B cell (primary cell): ENCODE results near the gene CEP41. TPM values are rescaled to one million over a fixed set of nuclear protein-coding genes. Genes with fewer than 3 reads are reported as not detected.
A peak's percentile ranks its signal among the peaks of the same experiment; 100 is the strongest.

ENCODE experiments used
- ATAC-seq: fragments of 200-7000 bp; cut with Tn5 transposase; one replicate; pipeline ENCODE4 v1.10.0; 2021; ENCODE audit warnings: low read depth, mild to moderate bottlenecking, moderate number of reproducible peaks, moderate library complexity
- CTCF ChIA-PET: fragments of 350-600 bp; sonication (Branson Sonifier 250); formaldehyde crosslinking; loops from one replicate; lab custom pipeline; 2021; ENCODE audit warnings: antibody characterized with exemption, inconsistent platforms; lab: Charles Lee
- POLR2A ChIA-PET: fragments of 350-600 bp; sonication (Branson Sonifier 250); formaldehyde crosslinking; loops from one replicate; lab custom pipeline; 2021; ENCODE audit warnings: antibody characterized with exemption; lab: Charles Lee
- DNase-seq: peaks from one replicate; pipeline ENCODE4 v3.0.0; 2013
- H2AFZ ChIP-seq: 2 replicates; pipeline ENCODE4 v1.6.1; 2012; ENCODE audit warnings: mild to moderate bottlenecking, low read depth, low read length; ENCODE audit not compliant: insufficient read depth, poor library complexity, severe bottlenecking
- H3K27ac ChIP-seq, 2 donors: 1 replicate in 1 of 2; 2 replicates in 1 of 2; pipeline ENCODE4 v1.5.1; 2012 to 2013; ENCODE audit warnings: low read length in 2 of 2, mild to moderate bottlenecking in 2 of 2, moderate library complexity in 1 of 2
- H3K27me3 ChIP-seq, 4 experiments: fragments of 200-600 bp in 1 of 4; sonication (generic) in 1 of 4; replicated peaks in 1 of 4; 1 replicate in 2 of 4; 2 replicates in 2 of 4; pipeline versions ENCODE4 v1.6.1 to v1.7.0; 2013 to 2016; ENCODE audit warnings: low read length in 3 of 4, mild to moderate bottlenecking in 2 of 4, mixed read lengths in 1 of 4, moderate library complexity in 1 of 4; ENCODE audit not compliant: insufficient read depth in 4 of 4, control insufficient read depth in 3 of 4; ENCODE audit errors: control extremely low read depth in 1 of 4
- H3K36me3 ChIP-seq, 2 experiments: replicated peaks in 1 of 2; 1 replicate in 1 of 2; 2 replicates in 1 of 2; pipeline versions ENCODE4 v1.6.1 to v1.7.1; 2013; ENCODE audit warnings: low read length in 1 of 2; ENCODE audit not compliant: insufficient read depth in 2 of 2, control insufficient read depth in 1 of 2; ENCODE audit errors: control extremely low read depth in 1 of 2, extremely low read depth in 1 of 2
- H3K4me1 ChIP-seq, 2 donors: fragments of 200-600 bp in 1 of 2; sonication (generic) in 1 of 2; 1 replicate in 1 of 2; 2 replicates in 1 of 2; pipeline versions ENCODE4 v1.5.1 to v1.6.1; 2013 to 2017; ENCODE audit warnings: low read length in 2 of 2; ENCODE audit not compliant: control insufficient read depth in 2 of 2, insufficient read depth in 2 of 2
- H3K4me2 ChIP-seq: replicated peaks from 2 replicates; pipeline ENCODE3; 2012; ENCODE audit warnings: mild to moderate bottlenecking, low read depth, low read length; ENCODE audit not compliant: poor library complexity, severe bottlenecking
- H3K4me3 ChIP-seq, 5 experiments: fragments of 200-600 bp in 1 of 5; sonication (generic) in 1 of 5; 1 replicate in 3 of 5; 2 replicates in 2 of 5; pipeline versions ENCODE4 v1.5.1 to v1.7.0; 2011 to 2016; ENCODE audit warnings: low read length in 4 of 5, mild to moderate bottlenecking in 4 of 5, low read depth in 2 of 5, control low read depth in 1 of 5, moderate library complexity in 1 of 5; ENCODE audit not compliant: insufficient read depth in 1 of 5; ENCODE audit errors: control extremely low read depth in 1 of 5, extremely low read depth in 1 of 5
- H3K79me2 ChIP-seq: fragments of 200-600 bp; sonication (generic); one replicate; pipeline ENCODE4 v1.6.0; 2016; ENCODE audit warnings: low read length; ENCODE audit not compliant: control insufficient read depth, insufficient read depth
- H3K9ac ChIP-seq: fragments of 200-600 bp; sonication (generic); 2 replicates; pipeline ENCODE4 v1.6.1; 2017; ENCODE audit warnings: mild to moderate bottlenecking, low read length, moderate library complexity
- H3K9me3 ChIP-seq, 3 donors: one replicate each; pipeline versions ENCODE4 v1.6.1 to v1.7.1; 2013; ENCODE audit warnings: low read length in 2 of 3; ENCODE audit not compliant: control insufficient read depth in 2 of 3, insufficient read depth in 1 of 3; ENCODE audit errors: control extremely low read depth in 1 of 3
- H4K20me1 ChIP-seq: 2 replicates; pipeline ENCODE4 v1.6.0; 2012; ENCODE audit warnings: mild to moderate bottlenecking, low read length; ENCODE audit not compliant: insufficient read depth, control insufficient read depth, poor library complexity, severe bottlenecking
- H3K27ac Mint-ChIP-seq: one replicate; pipeline ENCODE4 v1.8.0; 2021; ENCODE audit warnings: mixed read lengths
- H3K27me3 Mint-ChIP-seq: one replicate; pipeline ENCODE4 v1.8.0; 2021; ENCODE audit warnings: mixed read lengths
- H3K4me1 Mint-ChIP-seq: one replicate; pipeline ENCODE4 v1.8.0; 2021; ENCODE audit warnings: mixed read lengths
- H3K4me3 Mint-ChIP-seq: one replicate; pipeline ENCODE4 v1.8.0; 2021; ENCODE audit warnings: mixed read lengths
- H3K9me3 Mint-ChIP-seq: one replicate; pipeline ENCODE4 v1.8.0; 2022; ENCODE audit warnings: mixed read lengths; ENCODE audit not compliant: insufficient read depth
- CTCF ChIP-seq: fragments of 200-600 bp; IDR thresholded peaks from one replicate; pipeline ENCODE4 v1.8.0; 2022; ENCODE audit warnings: antibody characterized with exemption, mild to moderate bottlenecking
- EZH2 ChIP-seq: IDR thresholded peaks from 2 replicates; pipeline ENCODE4 v1.6.1; 2012; ENCODE audit warnings: borderline replicate concordance, low read depth, mild to moderate bottlenecking, moderate library complexity, low read length; ENCODE audit not compliant: insufficient read depth, poor library complexity, severe bottlenecking
- WGBS: methylation state at CpG from one replicate; pipeline ENCODE4 v1.1.5; 2013; ENCODE audit warnings: missing lambda C conversion rate; ENCODE audit not compliant: insufficient coverage; 5-methylcytosine and 5-hydroxymethylcytosine counted together
- intact Hi-C: fragments of 100-400 bp; cut with micrococcal nuclease; formaldehyde crosslinking; loops from one replicate; pipeline ENCODE4 v1.10.0; 2022
- polyA plus RNA-seq: library from polyadenylated mRNA; depleted of rRNA; stranded (reverse); fragments of >200 nt; gene quantifications from 2 replicates; pipeline ENCODE4 v1.2.3, GENCODE V29; 2012
- total RNA-seq, 2 donors: library from RNA; stranded (reverse); fragments of 120-200 nt in 1 of 2; gene quantifications; 1 replicate in 1 of 2; 2 replicates in 1 of 2; pipeline versions ENCODE4 v1.2.3 to v1.2.4, GENCODE V29; 2013 to 2022

Gene CEP41
- total and polyA plus RNA-seq, 2 donors (not counting 1 experiment from before 2014, with no cell fraction given) = 3.4 to 5.9 TPM

DNA sequence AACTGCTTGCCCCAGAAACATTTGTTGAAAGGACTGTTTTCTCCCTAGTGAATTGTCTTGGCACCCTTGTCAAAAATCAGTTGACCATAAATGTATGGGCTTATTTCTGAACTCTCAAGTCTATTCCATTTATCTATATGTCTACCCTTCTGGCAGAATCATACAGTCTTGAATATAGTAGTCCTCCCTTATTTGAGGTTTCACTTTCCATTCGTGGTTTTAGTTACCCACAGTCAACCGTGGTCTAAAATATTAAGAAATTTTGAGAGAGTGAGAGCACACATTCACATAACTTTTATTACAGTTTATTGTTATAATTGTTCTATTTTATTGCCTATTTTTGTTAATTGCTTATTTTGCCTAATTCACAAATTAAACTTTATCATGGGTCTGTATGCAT is 17.4 kb upstream of the CEP41 start:
- Mint-ChIP-seq H3K27me3 (no peaks in the 10 kb centered on the region), H3K4me1 (peaks cover 7% of the 10 kb centered on the region), H3K27ac (no peak overlapping the region), H3K4me3 (peak overlapping the region; percentile 35), H3K9me3 (no peaks in the 10 kb centered on the region)
- no peaks in the 10 kb centered on the region for H3K36me3 ChIP-seq
- TF ChIP-seq EZH2 (no peak), CTCF (no peak)
- peaks cover 0 to 2% of the 10 kb centered on the region in 2 donors for H3K4me1 ChIP-seq
- H3K27ac ChIP-seq = no peak overlapping the region
- H3K4me3 ChIP-seq = peak overlapping the region in 1 of 5 experiments; percentile 19
- H3K9ac ChIP-seq = no peak overlapping the region
- intact Hi-C loops = no loop called here
- peak overlapping the region; percentile 45 for H3K4me2 ChIP-seq
- H4K20me1 ChIP-seq = no peaks in the 10 kb centered on the region
- WGBS = no CpG with 5 or more reads among the region's 2 CpGs
- DNase-seq (peak; percentile 23), ATAC-seq (no peak)
- H3K27me3 ChIP-seq = no peaks in the 10 kb centered on the region
- peaks cover 0 to 7% (median 4%) of the 10 kb centered on the region in 3 donors for H3K9me3 ChIP-seq
- CTCF ChIA-PET = interaction anchor here (1.2 kb wide), 1 partner anchor 13 kb away, joined by 3 read pairs; no protein-coding TSS in a partner anchor
- no peaks in the 10 kb centered on the region for H3K79me2 ChIP-seq
- POLR2A ChIA-PET = no interaction called here
- peak overlapping the region; percentile 58 for H2AFZ ChIP-seq

DNA sequence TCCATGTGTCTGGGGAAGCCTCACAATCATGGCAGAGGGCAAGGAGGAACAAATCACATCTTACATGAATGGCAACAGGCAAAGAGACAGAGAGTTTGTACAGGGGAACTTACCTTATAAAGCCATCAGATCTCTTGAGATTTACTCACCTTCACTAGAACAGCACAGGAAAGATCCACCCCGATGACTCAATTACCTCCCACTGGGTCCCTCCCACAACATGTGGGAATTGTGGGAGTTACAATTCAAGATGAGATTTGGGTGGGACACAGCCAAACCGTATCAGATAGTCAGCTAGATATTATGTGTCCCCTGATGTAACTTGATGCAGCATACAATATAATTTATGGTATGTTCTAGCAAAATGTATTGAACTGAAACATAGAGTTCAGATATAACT is 14.1 kb upstream of the CEP41 start:
- TF ChIP-seq CTCF = no peak
- TF ChIP-seq EZH2 = no peak
- H2AFZ ChIP-seq = no peak overlapping the region
- Mint-ChIP-seq H3K4me1 (peaks cover 7% of the 10 kb centered on the region), H3K27me3 (no peaks in the 10 kb centered on the region), H3K9me3 (no peaks in the 10 kb centered on the region), H3K4me3 (no peak overlapping the region), H3K27ac (no peak overlapping the region)
- no peak overlapping the region for H3K4me3 ChIP-seq
- ChIA-PET POLR2A (no interaction called here), CTCF (no interaction called here)
- H4K20me1 ChIP-seq = no peaks in the 10 kb centered on the region
- H3K27me3 ChIP-seq = no peaks in the 10 kb centered on the region
- no peak overlapping the region for H3K4me2 ChIP-seq
- H3K36me3 ChIP-seq = no peaks in the 10 kb centered on the region
- no peak overlapping the region for H3K9ac ChIP-seq
- H3K9me3 ChIP-seq = peaks cover 0 to 7% (median 4%) of the 10 kb centered on the region in 3 donors
- intact Hi-C loops = no loop called here
- DNase-seq (no peak), ATAC-seq (no peak)
- H3K4me1 ChIP-seq = peaks cover 0 to 2% of the 10 kb centered on the region in 2 donors
- no peak overlapping the region for H3K27ac ChIP-seq
- no CpG with 5 or more reads among the region's 2 CpGs for WGBS
- no peaks in the 10 kb centered on the region for H3K79me2 ChIP-seq
